Thymus (tissue), 11 donors: Measurements from ENCODE around the gene GPR15. TPM values are rescaled to one million over a fixed set of nuclear protein-coding genes. Genes with fewer than 3 reads are reported as not detected.
"Not testable (repeated sequence)": the region's sequence is repeated elsewhere in the genome, so short reads cannot be mapped to it uniquely, and the experiment has no call there.

Experiments
- DNase-seq, 9 donors: peaks; one replicate each; pipeline ENCODE4 v3.0.0-alpha.2; 2013; ENCODE audit warnings: low spot score in 9 of 9, low read depth in 6 of 9, missing footprints in 1 of 9
- H3K27ac ChIP-seq, 2 donors: one replicate each; pipeline ENCODE4 v1.5.1; 2013; ENCODE audit warnings: control low read depth in 1 of 2, low read depth in 1 of 2, low read length in 1 of 2, mild to moderate bottlenecking in 1 of 2, moderate library complexity in 1 of 2
- H3K27me3 ChIP-seq, 2 donors: one replicate each; pipeline ENCODE4 v1.5.1; 2013; ENCODE audit warnings: low read length in 1 of 2; ENCODE audit not compliant: control insufficient read depth in 2 of 2, insufficient read depth in 1 of 2
- H3K36me3 ChIP-seq, 2 donors: one replicate each; pipeline ENCODE4 v1.5.1; 2013; ENCODE audit warnings: low read length in 1 of 2, mild to moderate bottlenecking in 1 of 2, moderate library complexity in 1 of 2; ENCODE audit not compliant: control insufficient read depth in 2 of 2, insufficient read depth in 2 of 2
- H3K4me1 ChIP-seq, 2 donors: one replicate each; pipeline ENCODE4 v1.5.1; 2013; ENCODE audit warnings: low read length in 2 of 2; ENCODE audit not compliant: control insufficient read depth in 2 of 2, insufficient read depth in 2 of 2
- H3K4me3 ChIP-seq, 2 donors: one replicate each; pipeline ENCODE4 v1.5.1; 2013; ENCODE audit warnings: low read length in 2 of 2, control low read depth in 1 of 2, mild to moderate bottlenecking in 1 of 2
- H3K9me3 ChIP-seq, 2 donors: one replicate each; pipeline ENCODE4 v1.5.1; 2013; ENCODE audit warnings: low read length in 1 of 2, mild to moderate bottlenecking in 1 of 2; ENCODE audit not compliant: control insufficient read depth in 2 of 2, insufficient read depth in 1 of 2
- WGBS: extraction: QIAGEN DNeasy Blood & Tissue Kit; methylation state at CpG from one replicate; pipeline ENCODE4 v1.1.7; 2013; 5-methylcytosine and 5-hydroxymethylcytosine counted together
- polyA plus RNA-seq: library from polyadenylated mRNA; stranded (reverse); fragments of 200-250 nt; gene quantifications from one replicate; pipeline ENCODE4 v1.2.3, GENCODE V29; 2013
- total RNA-seq: library from RNA; stranded (reverse); fragments of 120-200 nt; gene quantifications from one replicate; pipeline ENCODE4 v1.2.4, GENCODE V29; 2013
- donor health status: healthy.

Gene GPR15
- total and polyA plus RNA-seq, 2 donors: 0.47 to 1.0 TPM

DNA sequence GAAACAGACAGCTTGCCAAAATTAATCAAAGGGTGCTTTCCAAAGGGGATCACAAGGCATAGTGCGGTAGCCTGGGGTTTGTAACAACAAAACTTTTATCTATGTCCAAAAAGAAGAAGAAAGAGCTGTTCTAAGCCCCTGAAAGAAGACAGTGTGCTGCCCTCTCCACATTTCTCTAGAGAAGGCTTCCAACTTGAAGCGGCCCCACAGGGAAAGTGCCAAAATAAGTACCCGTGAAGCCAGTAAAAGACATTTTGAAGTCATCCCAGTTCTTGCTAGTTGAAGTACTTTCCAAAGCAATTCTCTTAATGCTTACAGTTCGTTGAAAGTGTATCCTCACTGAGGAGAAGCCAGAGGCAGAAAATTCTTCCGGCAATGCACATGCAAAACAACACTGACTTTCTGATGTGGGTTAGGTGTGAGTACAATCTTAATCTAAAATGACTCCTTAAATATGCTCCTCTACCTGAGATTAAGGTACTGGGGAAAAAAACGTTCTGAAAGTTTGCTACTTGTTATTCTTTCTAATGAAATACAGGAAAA lies 21.3 kb downstream of the GPR15 start:
- Histone ChIP-seq H3K27ac (no peak overlapping the region), H3K36me3 (no peaks in the 10 kb centered on the region), H3K9me3 (no peaks in the 10 kb centered on the region), H3K4me1 (no peaks in the 10 kb centered on the region), H3K27me3 (no peaks in the 10 kb centered on the region), H3K4me3 (no peak overlapping the region)
- DNase-seq: no peak
- WGBS: 92% methylated on average over 6 of the region's 6 CpGs

DNA sequence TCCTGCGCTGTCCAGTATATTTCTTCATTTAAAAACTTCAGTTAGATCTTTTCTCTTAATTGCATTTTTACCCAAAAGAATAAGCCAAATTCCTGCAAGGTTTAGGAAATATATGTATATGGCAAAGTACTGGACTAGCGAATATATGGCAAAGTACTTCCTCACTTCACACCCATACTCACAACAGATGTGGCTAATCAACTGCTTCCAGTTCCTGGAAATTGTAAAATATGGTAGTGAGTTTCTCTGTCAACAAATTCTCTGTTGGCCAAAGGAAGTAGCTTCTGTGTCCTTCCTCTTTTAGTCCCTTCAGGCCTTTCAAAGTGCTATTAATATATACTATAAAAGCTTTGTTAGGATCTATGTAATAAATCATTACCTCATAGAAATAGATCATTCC lies 22.0 kb downstream of the GPR15 start:
- no peaks in the 10 kb centered on the region for H3K36me3 ChIP-seq
- no peaks in the 10 kb centered on the region for H3K4me1 ChIP-seq
- H3K9me3 ChIP-seq: no peaks in the 10 kb centered on the region
- 81% methylated on average over 2 of the region's 2 CpGs for WGBS
- no peaks in the 10 kb centered on the region for H3K27me3 ChIP-seq
- no peak for DNase-seq
- no peak overlapping the region for H3K27ac ChIP-seq
- H3K4me3 ChIP-seq: no peak overlapping the region

DNA sequence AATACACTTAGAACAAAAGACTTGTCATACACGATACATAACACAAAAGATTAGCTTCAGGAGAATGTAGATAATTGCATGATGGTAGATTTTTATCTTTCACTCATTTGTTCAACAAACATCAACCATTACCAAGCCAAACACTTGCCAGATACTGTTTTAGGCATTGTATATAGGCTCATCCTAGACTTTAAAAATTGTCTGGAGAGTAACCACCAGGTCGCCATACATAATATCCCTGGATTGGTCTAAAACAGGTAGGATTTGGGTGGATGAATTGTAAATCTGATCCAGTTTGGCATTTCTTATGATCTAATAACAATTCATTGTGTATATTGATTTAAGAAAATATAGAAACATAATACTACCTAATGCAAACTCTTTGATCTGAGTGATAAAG lies 22.8 kb downstream of the GPR15 start:
- Histone ChIP-seq H3K27ac (no peak overlapping the region), H3K4me1 (no peaks in the 10 kb centered on the region)

DNA sequence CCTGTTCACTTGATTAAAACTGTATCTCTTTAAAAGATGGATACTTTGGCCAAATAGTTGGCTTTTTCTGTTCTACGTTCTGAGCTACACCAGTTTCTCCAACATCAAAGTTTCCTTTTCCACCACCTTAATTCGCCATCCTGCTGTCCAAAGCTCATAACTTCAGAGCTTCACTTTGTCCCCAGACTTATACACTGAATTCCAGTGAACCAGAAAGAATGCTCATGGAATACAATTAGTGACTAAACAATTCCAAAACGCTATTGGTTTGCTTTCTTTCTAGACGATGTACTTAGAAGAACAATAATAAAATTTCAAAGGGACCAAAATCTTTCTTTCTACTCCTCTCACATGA lies 23.2 kb downstream of the GPR15 start:
- no peaks in the 10 kb centered on the region for H3K27me3 ChIP-seq
- H3K4me3 ChIP-seq: no peak overlapping the region
- H3K27ac ChIP-seq: no peak overlapping the region
- no peaks in the 10 kb centered on the region for H3K4me1 ChIP-seq
- no peaks in the 10 kb centered on the region for H3K9me3 ChIP-seq
- DNase-seq: no peak
- 95% methylated on average over 4 of the region's 4 CpGs for WGBS
- no peaks in the 10 kb centered on the region for H3K36me3 ChIP-seq

More for the DNA sequence above, 22.8 kb downstream of the GPR15 start:
- H3K36me3 ChIP-seq: no peaks in the 10 kb centered on the region
- H3K9me3 ChIP-seq: no peaks in the 10 kb centered on the region
- 97% methylated on average over 2 of the region's 2 CpGs for WGBS
- no peaks in the 10 kb centered on the region for H3K27me3 ChIP-seq
- H3K4me3 ChIP-seq: no peak overlapping the region
- DNase-seq: no peak

DNA sequence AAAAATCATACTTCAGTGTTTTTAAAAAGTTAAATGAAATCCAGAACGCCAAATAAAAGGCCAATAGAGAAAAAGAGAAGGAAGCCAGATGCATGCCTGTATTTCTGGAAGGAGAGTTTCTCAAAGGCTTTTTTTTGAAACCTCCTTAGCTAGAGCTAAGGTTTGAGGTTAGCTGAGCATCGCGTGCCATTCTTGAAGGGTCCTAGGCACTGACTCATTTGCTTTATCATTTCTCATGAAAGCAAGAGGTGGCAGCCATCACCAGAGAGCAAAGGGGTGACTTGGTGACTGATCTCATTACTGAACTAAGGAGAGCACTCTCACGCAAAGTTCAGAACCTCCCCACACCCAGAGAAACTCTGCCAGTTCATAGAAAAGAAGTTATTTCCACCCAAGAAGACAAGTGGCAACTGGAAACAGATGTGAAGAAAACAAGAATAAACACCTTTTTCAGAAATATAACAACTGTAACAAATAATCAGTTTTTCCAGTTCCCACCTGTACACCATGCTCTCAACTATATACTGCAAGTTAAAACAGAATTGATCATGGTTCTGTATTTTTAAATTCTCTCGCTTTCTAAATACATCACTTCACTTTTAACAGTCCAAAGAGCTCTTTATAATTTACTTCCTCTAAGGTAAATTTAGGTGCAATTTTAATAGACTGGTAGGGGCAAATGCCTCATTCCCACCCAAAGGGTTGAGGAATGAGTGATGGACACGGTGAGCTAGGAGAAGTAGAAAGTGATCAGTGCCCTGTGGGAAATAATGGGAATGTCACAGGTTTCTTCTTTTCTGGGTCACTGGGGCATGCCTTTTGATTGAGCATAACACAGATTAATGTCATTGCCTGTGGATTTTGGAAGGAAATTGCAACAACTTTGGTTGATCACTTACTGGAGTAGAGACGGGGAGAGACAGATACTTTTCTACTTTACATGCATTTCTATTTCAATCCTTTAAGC lies 24.7 kb downstream of the GPR15 start:
- Histone ChIP-seq H3K27ac (no peak overlapping the region), H3K4me1 (no peaks in the 10 kb centered on the region), H3K9me3 (no peaks in the 10 kb centered on the region), H3K27me3 (no peaks in the 10 kb centered on the region), H3K4me3 (no peak overlapping the region), H3K36me3 (no peaks in the 10 kb centered on the region)
- 58% methylated on average over 7 of the region's 7 CpGs for WGBS
- peak in 1 of 9 donors; percentile 18 for DNase-seq

DNA sequence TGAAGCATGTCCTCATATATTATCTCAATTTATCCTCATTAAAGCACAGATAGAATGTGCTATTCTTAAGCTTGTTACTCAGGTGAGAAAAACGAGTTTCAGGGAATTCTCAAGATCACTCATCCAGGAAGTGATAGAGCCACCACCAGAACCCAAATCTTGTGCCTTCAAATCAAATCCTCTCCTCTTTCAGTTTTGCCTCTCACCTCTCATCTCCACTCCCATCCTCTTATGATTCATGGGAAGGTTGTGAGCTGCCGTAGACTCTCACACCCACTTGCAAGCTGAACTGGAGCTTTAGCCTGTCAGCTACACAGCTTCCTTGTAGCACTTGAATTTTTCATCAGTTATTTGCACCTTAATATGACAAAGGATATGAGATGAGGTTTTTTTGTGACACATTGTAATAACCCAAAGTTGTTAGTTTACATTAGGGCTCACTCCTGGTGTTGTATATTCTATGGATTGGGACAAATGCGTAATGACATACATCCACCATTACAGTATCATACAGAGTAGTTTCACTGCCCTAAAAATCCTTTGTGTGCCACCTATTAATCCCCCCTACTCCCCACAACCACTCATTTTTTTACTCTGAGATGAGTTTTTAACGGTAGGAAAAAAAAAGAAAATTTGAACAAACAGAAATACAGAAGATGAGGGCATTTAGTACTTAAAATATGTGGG lies 25.7 kb downstream of the GPR15 start:
- H3K27ac ChIP-seq: no peak overlapping the region
- WGBS: 92% methylated on average over 4 of the region's 4 CpGs
- H3K36me3 ChIP-seq: no peaks in the 10 kb centered on the region
- peaks cover 0 to 4% of the 10 kb centered on the region in 2 donors for H3K4me1 ChIP-seq
- no peak for DNase-seq
- H3K27me3 ChIP-seq: no peaks in the 10 kb centered on the region
- H3K4me3 ChIP-seq: no peak overlapping the region
- no peaks in the 10 kb centered on the region for H3K9me3 ChIP-seq

DNA sequence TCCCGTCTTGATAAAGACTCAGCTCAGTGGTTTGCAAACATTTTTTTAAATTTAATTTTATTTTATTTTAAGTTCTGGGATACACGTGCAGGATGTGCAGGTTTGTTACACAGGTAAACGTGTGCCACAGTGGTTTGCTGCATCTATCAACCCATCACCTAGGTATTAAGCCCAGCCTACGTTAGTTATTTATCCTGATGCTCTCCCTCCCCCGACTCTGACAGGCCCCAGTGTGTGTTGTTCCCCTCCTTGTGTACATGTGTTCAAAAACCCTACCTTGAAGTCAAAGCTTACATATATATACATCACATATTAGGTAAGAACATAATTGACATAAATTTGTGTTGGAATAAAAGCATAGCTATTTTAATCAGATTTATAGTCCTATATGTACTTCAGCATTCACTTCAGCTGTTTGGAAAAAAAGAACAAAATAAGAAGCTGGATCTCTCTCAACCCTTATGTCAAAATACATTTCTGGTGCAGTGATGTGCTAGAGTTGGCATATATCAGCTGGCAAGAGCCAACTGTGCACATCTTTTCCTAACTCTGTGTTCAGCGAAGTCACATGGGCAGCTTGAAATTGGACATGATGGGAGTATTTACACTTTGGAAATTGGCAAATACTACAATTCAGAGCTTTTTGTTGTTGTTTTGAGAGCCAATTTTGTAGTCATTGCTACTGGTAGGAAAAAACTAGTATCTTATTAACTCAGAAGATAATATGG lies 26.5 kb downstream of the GPR15 start:
- H3K4me3 ChIP-seq: no peak overlapping the region
- no peak overlapping the region for H3K27ac ChIP-seq
- no peaks in the 10 kb centered on the region for H3K36me3 ChIP-seq
- no peak for DNase-seq
- 97% methylated on average over 6 of the region's 6 CpGs for WGBS
- H3K4me1 ChIP-seq: peaks cover 0 to 4% of the 10 kb centered on the region in 2 donors
- no peaks in the 10 kb centered on the region for H3K27me3 ChIP-seq
- no peaks in the 10 kb centered on the region for H3K9me3 ChIP-seq

DNA sequence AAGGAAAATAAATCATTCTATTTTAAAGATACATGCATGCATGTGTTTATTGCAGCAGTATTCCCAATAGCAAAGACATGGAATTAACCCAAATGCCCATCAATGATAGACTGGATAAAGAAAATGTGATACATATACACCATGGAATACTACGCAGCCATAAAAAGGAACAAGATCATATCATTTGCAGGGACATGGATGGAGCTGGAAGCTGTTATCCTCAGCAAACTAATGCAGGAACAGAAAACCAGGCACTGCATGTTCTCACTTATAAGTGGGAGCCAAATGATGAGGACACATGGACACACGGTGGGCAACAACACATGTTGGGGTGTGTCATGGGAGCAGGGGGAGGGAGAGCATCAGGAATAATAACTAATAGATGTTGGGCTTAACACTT lies 28.0 kb downstream of the GPR15 start:
- not testable (repeated sequence) for H3K27ac ChIP-seq, H3K27me3 ChIP-seq, H3K9me3 ChIP-seq, DNase-seq, H3K4me3 ChIP-seq, H3K36me3 ChIP-seq
- WGBS: 97% methylated on average over 2 of the region's 2 CpGs
- peaks cover 0 to 10% of the 10 kb centered on the region in 2 donors for H3K4me1 ChIP-seq
